Left ventricle myocardium inferior (tissue), 1 donor: Measurements from ENCODE around the gene KDM4C. TPM values are rescaled to one million over a fixed set of nuclear protein-coding genes. Genes with fewer than 3 reads are reported as not detected.

ENCODE experiments used
- DNase-seq: peaks from one replicate; pipeline ENCODE4 v3.0.0-alpha.2; 2020
- H3K27ac ChIP-seq: fragments of 200-600 bp; replicated peaks from 2 replicates; pipeline ENCODE4 v1.8.0; 2021
- H3K27me3 ChIP-seq: fragments of 200-600 bp; 2 replicates; pipeline ENCODE4 v1.8.0; 2021; ENCODE audit warnings: low read depth
- H3K36me3 ChIP-seq: fragments of 200-600 bp; 2 replicates; pipeline ENCODE4 v1.8.0; 2021
- H3K4me1 ChIP-seq: fragments of 200-600 bp; 2 replicates; pipeline ENCODE4 v1.8.0; 2021
- H3K4me3 ChIP-seq: fragments of 200-600 bp; 2 replicates; pipeline ENCODE4 v1.8.0; 2021; ENCODE audit warnings: mild to moderate bottlenecking, moderate library complexity
- H3K9me3 ChIP-seq: fragments of 200-600 bp; replicated peaks from 2 replicates; pipeline ENCODE4 v1.8.0; 2021
- CTCF ChIP-seq: fragments of 200-600 bp; IDR thresholded peaks from 2 replicates; pipeline ENCODE4 v1.8.0; 2021; ENCODE audit warnings: antibody characterized with exemption, mild to moderate bottlenecking, borderline replicate concordance
- intact Hi-C: fragments of 100-400 bp; cut with micrococcal nuclease; formaldehyde crosslinking; loops from one replicate; pipeline ENCODE4 v1.11.0; 2022
- total RNA-seq: library from RNA; stranded (reverse); fragmentation: NEBNext Ultra II Directional; extraction: Animal tissue kit (Norgen Biotek cat#: 25700); gene quantifications from one replicate; pipeline ENCODE4 v1.2.1, GENCODE V29; 2021
- donor health status: DM: no; HTN: yes; CAD: no; lungs with severe emphysema.

Gene KDM4C
- total RNA-seq, 1 donor from 2014 or later, result 14.1 TPM

DNA sequence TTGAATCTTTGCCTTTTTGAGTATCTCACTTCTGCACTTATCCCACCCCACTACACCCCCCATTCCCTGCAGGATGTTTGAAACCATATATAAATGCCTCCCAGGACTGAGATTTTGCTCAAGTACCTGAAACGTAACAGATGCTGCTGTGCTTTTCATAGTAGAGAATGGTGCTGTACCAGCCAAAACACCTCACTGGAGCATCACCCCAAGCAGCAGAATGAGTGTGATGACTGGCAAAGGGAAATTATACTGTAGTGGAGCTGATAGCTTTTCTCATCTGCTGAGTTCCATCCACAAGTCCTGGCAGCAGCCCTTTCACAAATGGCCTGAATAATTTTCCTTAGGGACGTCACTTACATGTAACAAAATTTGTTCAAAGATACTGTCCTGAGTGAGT is 246.1 kb downstream of the KDM4C start:
- Histone ChIP-seq H3K36me3 (peaks cover 23% of the 10 kb centered on the region), H3K4me1 (no peaks in the 10 kb centered on the region), H3K27ac (no peak overlapping the region), H3K4me3 (no peak overlapping the region), H3K27me3 (no peaks in the 10 kb centered on the region), H3K9me3 (peaks cover 1% of the 10 kb centered on the region)
- no peak for TF ChIP-seq CTCF
- DNase-seq, result no peak
- intact Hi-C loops, result no loop called here

DNA sequence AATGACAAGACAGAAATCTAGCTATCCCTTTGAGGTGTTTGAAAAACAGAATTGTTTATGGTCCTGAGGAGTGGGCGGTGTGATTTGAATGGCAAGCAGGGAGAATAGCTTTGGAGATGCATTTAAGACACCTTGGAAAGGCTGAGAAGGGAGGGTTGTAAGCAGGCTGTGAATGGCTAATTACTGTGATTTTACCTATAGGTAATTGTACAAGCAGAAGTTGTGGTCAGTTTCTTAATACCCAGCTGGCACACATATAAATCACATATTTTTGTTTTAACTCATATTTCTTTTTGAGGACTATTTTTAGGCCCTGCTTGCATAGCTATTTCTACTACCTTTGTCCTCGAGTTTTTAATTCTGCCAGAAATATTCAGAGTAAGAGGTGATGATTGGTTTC is 248.6 kb downstream of the KDM4C start:
- H3K36me3 ChIP-seq, result peaks cover 31% of the 10 kb centered on the region
- no peaks in the 10 kb centered on the region for H3K27me3 ChIP-seq
- intact Hi-C loops, result no loop called here
- DNase-seq, result no peak
- H3K4me1 ChIP-seq, result no peaks in the 10 kb centered on the region
- peaks cover 9% of the 10 kb centered on the region for H3K9me3 ChIP-seq
- no peak for TF ChIP-seq CTCF
- H3K4me3 ChIP-seq, result no peak overlapping the region
- H3K27ac ChIP-seq, result no peak overlapping the region

DNA sequence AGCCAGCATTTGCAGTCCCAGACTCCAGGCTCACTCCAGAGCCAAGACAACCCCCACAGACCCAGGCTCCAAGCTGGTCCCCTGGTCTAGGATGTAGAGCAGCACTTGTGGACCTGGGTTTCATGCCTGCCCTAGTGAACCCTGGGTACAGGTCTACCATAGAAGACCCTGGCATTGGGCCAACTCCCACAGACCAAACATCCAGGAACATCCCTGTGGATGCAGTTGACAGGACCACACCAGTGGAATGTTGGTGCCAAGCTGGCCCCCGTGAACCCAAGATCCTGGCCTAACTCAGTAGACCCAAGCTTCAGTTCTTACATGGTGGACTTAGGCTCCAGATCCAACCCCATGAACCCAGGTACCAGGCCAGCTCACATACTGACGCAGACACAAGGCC is 250.6 kb downstream of the KDM4C start:
- Histone ChIP-seq H3K36me3 (peaks cover 40% of the 10 kb centered on the region), H3K4me1 (no peaks in the 10 kb centered on the region), H3K9me3 (peaks cover 9% of the 10 kb centered on the region), H3K27ac (no peak overlapping the region), H3K4me3 (no peak overlapping the region), H3K27me3 (no peaks in the 10 kb centered on the region)
- no peak for TF ChIP-seq CTCF
- intact Hi-C loops, result no loop called here
- DNase-seq, result no peak

- Histone ChIP-seq H3K27ac (no peak overlapping the region), H3K36me3 (peaks cover 46% of the 10 kb centered on the region), H3K4me1 (no peaks in the 10 kb centered on the region), H3K4me3 (no peak overlapping the region), H3K27me3 (no peaks in the 10 kb centered on the region), H3K9me3 (peaks cover 9% of the 10 kb centered on the region)
- intact Hi-C loops, result no loop called here
- no peak for TF ChIP-seq CTCF
- no peak for DNase-seq
These were observed 251.3 kb downstream of the KDM4C start for GRCh38 chr9:7009065-7009464.

DNA sequence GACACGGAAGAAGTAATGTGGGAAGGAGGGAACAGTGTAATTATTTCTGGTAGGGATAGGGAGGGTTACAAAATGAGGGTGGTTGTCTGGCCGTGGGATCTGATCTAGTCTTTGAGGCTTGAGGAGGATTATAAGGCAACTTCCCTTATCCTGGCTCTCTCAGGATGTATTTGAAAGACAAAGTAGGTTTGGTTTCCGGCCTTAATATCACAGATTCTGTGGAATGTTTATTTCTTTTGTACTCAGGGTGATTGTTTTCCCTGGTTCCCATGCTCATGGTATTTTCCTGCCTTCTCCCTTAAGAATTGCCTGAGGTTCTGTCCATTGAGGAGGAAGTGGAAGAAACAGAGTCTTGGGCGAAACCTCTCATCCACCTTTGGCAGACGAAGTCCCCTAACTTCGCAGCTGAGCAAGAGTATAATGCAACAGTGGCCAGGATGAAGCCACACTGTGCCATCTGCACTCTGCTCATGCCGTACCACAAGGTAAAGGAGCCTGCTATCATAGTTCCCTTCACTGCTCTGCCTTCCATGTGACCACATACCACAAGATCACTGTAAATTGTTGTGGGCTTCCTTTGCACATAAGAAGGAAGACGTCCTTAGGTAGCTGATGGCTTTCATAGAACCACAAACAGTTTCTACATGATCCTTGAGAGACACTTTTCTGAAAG is 253.8 kb downstream of the KDM4C start:
- Histone ChIP-seq H3K36me3 (peaks cover 64% of the 10 kb centered on the region), H3K4me1 (no peaks in the 10 kb centered on the region), H3K27me3 (no peaks in the 10 kb centered on the region), H3K27ac (peak overlapping the region; percentile 7), H3K9me3 (peaks cover 9% of the 10 kb centered on the region), H3K4me3 (no peak overlapping the region)
- no peak for DNase-seq
- TF ChIP-seq CTCF, result no peak
- intact Hi-C loops, result no loop called here
